Ishikawa (cell line): ENCODE measurements around the gene PHLDB2.

Experiments
- CEBPB ChIP-seq: IDR thresholded peaks from 2 replicates; pipeline ENCODE4 v1.6.1; 2012
- CREB1 ChIP-seq: IDR thresholded peaks from 2 replicates; pipeline ENCODE4 v1.6.1; 2012; ENCODE audit warnings: low read depth
- EGR1 ChIP-seq: IDR thresholded peaks from 2 replicates; pipeline ENCODE4 v1.6.1; 2012
- EP300 ChIP-seq: IDR thresholded peaks from 2 replicates; pipeline ENCODE4 v1.6.1; 2012; ENCODE audit warnings: borderline replicate concordance
- FOXM1 ChIP-seq: IDR thresholded peaks from 2 replicates; pipeline ENCODE4 v1.6.1; 2012; ENCODE audit warnings: low read depth, borderline replicate concordance
- NFIC ChIP-seq: IDR thresholded peaks from 2 replicates; pipeline ENCODE4 v1.6.1; 2012
- RAD21 ChIP-seq: IDR thresholded peaks from 2 replicates; pipeline ENCODE4 v1.6.1; 2012; ENCODE audit warnings: low read depth
- REST ChIP-seq: IDR thresholded peaks from 2 replicates; pipeline ENCODE4 v1.6.1; 2012; ENCODE audit warnings: low read depth, mild to moderate bottlenecking
- TAF1 ChIP-seq: IDR thresholded peaks from 2 replicates; pipeline ENCODE4 v1.6.1; 2012; ENCODE audit warnings: low read depth, mild to moderate bottlenecking
- TCF12 ChIP-seq: IDR thresholded peaks from 2 replicates; pipeline ENCODE4 v1.6.1; 2012; ENCODE audit warnings: low read depth
- TEAD4 ChIP-seq: IDR thresholded peaks from 2 replicates; pipeline ENCODE4 v1.6.1; 2012
- YY1 ChIP-seq: IDR thresholded peaks from 2 replicates; pipeline ENCODE4 v1.6.1; 2012; ENCODE audit warnings: low read depth
- ZBTB7A ChIP-seq: IDR thresholded peaks from 2 replicates; pipeline ENCODE4 v1.6.1; 2012; ENCODE audit warnings: low read depth
- TF ChIP-seq, protein P1 (sequence below): IDR thresholded peaks from 2 replicates; pipeline ENCODE4 v1.6.1; 2012
- TF ChIP-seq, protein P2 (sequence below): IDR thresholded peaks from 2 replicates; pipeline ENCODE4 v1.6.1; 2012

The PHLDB2 gene

GRCh38 chr3:111854990-111855389 lies 4.1 kb upstream of the PHLDB2 start:
- TF ChIP-seq FOXM1 (no peak), NFIC (no peak), TAF1 (no peak), CREB1 (no peak), TEAD4 (no peak)
- TF ChIP-seq, protein P1, sequence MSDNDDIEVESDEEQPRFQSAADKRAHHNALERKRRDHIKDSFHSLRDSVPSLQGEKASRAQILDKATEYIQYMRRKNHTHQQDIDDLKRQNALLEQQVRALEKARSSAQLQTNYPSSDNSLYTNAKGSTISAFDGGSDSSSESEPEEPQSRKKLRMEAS: no peak

GRCh38 chr3:111856501-111856900 lies 2.6 kb upstream of the PHLDB2 start:
- TF ChIP-seq TAF1 (no peak), CREB1 (no peak), RAD21 (no peak), REST (no peak), EP300 (no peak), TEAD4 (no peak), TCF12 (no peak), NFIC (no peak)
- TF ChIP-seq, protein P2, sequence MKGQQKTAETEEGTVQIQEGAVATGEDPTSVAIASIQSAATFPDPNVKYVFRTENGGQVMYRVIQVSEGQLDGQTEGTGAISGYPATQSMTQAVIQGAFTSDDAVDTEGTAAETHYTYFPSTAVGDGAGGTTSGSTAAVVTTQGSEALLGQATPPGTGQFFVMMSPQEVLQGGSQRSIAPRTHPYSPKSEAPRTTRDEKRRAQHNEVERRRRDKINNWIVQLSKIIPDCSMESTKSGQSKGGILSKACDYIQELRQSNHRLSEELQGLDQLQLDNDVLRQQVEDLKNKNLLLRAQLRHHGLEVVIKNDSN: no peak
- TF ChIP-seq, protein P1: no peak

GRCh38 chr3:111857474-111857873 lies 1.6 kb upstream of the PHLDB2 start:
- no peak for TF ChIP-seq CEBPB
- TF ChIP-seq ZBTB7A: no peak
- no peak for TF ChIP-seq TCF12
- TF ChIP-seq, protein P2: no peak
- TF ChIP-seq NFIC: no peak
- TF ChIP-seq RAD21: no peak
- no peak for TF ChIP-seq YY1

GRCh38 chr3:111858642-111859041 lies 423 bp upstream of the PHLDB2 start:
- TF ChIP-seq NFIC (no peak), TEAD4 (no peak)

GRCh38 chr3:111859974-111860859 lies 1.2 kb downstream of the PHLDB2 start:
- TF ChIP-seq RAD21: peak; percentile 50
- no peak for TF ChIP-seq FOXM1
- TF ChIP-seq, protein P1: peak; percentile 24; the same call in 1 of the 2 replicates
- peak; percentile 18; the same call in 1 of the 2 replicates for TF ChIP-seq TAF1

DNA sequence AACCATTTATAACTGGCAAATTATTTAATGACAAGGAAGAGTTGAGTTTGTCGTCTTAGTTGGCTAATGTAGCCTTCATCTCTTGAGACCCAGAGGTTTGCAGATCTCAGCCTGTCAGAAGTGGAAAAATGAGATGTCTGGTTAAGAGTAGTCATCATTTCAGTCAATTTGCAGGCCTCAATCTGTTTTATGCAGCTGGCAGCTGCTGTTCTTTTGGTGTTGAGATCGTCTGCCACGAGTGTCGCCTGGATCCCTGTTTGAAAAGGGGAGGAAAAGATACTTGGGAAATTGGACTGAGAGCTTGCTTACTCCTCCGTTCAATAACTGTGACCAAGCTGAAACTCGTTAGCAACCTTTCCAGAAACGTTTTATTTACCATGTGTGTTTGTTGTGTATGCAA lies 2.3 kb downstream of the PHLDB2 start:
- TF ChIP-seq ZBTB7A: no peak
- TF ChIP-seq, protein P1: no peak
- no peak for TF ChIP-seq FOXM1
- no peak for TF ChIP-seq EP300
- no peak for TF ChIP-seq CEBPB
- TF ChIP-seq EGR1: no peak
- TF ChIP-seq, protein P2: no peak
- TF ChIP-seq TEAD4: no peak
- TF ChIP-seq REST: no peak
- TF ChIP-seq NFIC: no peak
- TF ChIP-seq RAD21: no peak
- TF ChIP-seq TCF12: no peak
- no peak for TF ChIP-seq YY1
- TF ChIP-seq CREB1: no peak
- no peak for TF ChIP-seq TAF1
